Gastrocnemius medialis (tissue), 4 donors: ENCODE measurements around the gene GPAT3. TPM values are rescaled to one million over a fixed set of nuclear protein-coding genes. Genes with fewer than 3 reads are reported as not detected.

Source experiments
- ATAC-seq, 2 donors: fragments of 150-250 bp; one replicate each; pipeline ENCODE4 v1.9.1; 2016
- DNase-seq, 2 donors: peaks; one replicate each; pipeline ENCODE4 v3.0.0-alpha.2; 2019
- H3K27ac ChIP-seq, 4 donors: fragments of 200-600 bp; sonication (generic); 1 replicate in 1 of 4; 2 replicates in 3 of 4; pipeline ENCODE4 v1.5.1; 2016 to 2018; ENCODE audit warnings: mild to moderate bottlenecking in 2 of 4, moderate library complexity in 1 of 4
- H3K27me3 ChIP-seq, 3 donors: fragments of 200-600 bp; sonication (generic) in 2 of 3; 1 replicate in 1 of 3; 2 replicates in 2 of 3; pipeline versions ENCODE4 v1.5.1 to v1.6.0; 2016 to 2019; ENCODE audit warnings: mild to moderate bottlenecking in 1 of 3, moderate library complexity in 1 of 3
- H3K36me3 ChIP-seq, 2 donors: fragments of 200-600 bp; sonication (generic) in 1 of 2; one replicate each; pipeline ENCODE4 v1.5.1; 2017 to 2018
- H3K4me1 ChIP-seq, 2 donors: fragments of 200-600 bp; sonication (generic) in 1 of 2; one replicate each; pipeline ENCODE4 v1.5.1; 2016 to 2017; ENCODE audit warnings: mild to moderate bottlenecking in 2 of 2
- H3K4me3 ChIP-seq, 4 donors: fragments of 200-600 bp; sonication (generic) in 3 of 4; 1 replicate in 1 of 4; 2 replicates in 3 of 4; pipeline ENCODE4 v1.5.1; 2016 to 2019; ENCODE audit warnings: mild to moderate bottlenecking in 2 of 4
- H3K9me3 ChIP-seq, 3 donors: fragments of 200-600 bp; sonication (generic) in 2 of 3; 1 replicate in 1 of 3; 2 replicates in 2 of 3; pipeline ENCODE4 v1.5.1; 2016 to 2019
- POLR2A ChIP-seq, 2 donors: fragments of 450-650 bp; IDR thresholded peaks; one replicate each; pipeline ENCODE4 v1.6.1; 2017; ENCODE audit warnings: antibody characterized with exemption in 2 of 2, mild to moderate bottlenecking in 2 of 2, moderate library complexity in 2 of 2
- in situ Hi-C, 4 donors: fragments of 200-750 bp; cut with MboI; loops; one replicate each; pipeline versions ENCODE4 v1.15.0 to v1.8.0; 2017; ENCODE audit warnings: low sequenced_read_pairs in 4 of 4
- intact Hi-C: fragments of 100-400 bp; cut with DNase I; formaldehyde crosslinking; loops from one replicate; pipeline ENCODE4 v1.15.1; 2023; ENCODE audit warnings: low total_unique reads
- total RNA-seq, 4 donors: library from RNA; depleted of rRNA; stranded (reverse); fragments of >200 nt; gene quantifications; one replicate each; pipeline versions ENCODE4 v1.1.0 to v1.2.3, GENCODE V29; 2016
- TF ChIP-seq, protein P1 (sequence below), 5 experiments: fragments of 450-650 bp in 3 of 5; fragments of 200-600 bp in 2 of 5; sonication (generic) in 2 of 5; IDR thresholded peaks in 4 of 5; conservative IDR thresholded peaks in 1 of 5; 1 replicate in 4 of 5; 2 replicates in 1 of 5; pipeline ENCODE4 v1.5.1; 2016 to 2019; ENCODE audit warnings: antibody characterized with exemption in 5 of 5, mild to moderate bottlenecking in 3 of 5, moderate library complexity in 3 of 5

GPAT3 gene
- total RNA-seq, 4 donors from 2014 or later = 9.5 to 183 (median 26.5) TPM

DNA sequence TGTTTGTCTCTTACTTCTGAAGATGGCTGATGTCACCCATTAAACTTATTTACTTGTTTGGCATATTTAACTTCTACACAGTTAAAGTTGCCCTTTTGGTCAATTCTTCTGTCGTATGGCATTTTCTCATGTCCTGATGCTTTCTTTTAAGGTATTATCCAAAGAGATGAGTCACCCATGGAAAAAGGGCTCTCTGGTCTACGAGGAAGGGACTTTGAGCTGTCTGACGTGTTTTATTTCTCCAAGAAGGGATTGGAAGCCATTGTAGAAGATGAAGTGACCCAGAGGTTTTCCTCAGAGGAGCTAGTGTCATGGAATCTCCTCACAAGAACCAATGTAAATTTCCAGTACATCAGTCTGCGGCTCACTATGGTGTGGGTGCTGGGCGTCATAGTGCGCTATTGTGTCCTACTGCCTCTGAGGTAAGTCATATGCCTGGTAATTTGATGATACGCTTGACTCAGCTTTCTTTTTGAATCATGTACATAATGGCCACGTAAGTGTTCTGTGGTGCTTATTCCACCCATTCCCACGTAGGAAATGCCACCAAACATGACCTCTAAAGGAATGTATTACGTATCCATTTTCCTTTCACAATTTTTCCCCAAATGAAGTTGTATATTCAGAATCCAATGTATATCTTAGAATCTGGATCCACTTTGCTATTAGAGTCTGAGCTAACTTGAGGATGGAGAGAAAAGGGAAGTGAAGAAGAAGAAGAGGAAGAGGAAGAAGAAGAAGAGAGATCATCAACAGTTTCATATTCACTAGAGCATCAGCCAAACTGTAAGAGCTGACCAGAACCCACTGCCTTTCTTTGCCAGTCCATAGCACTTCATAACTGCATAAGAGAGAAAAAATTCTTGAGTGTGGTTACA lies 45.7 kb downstream of the GPAT3 start:
- no peak for DNase-seq

DNA sequence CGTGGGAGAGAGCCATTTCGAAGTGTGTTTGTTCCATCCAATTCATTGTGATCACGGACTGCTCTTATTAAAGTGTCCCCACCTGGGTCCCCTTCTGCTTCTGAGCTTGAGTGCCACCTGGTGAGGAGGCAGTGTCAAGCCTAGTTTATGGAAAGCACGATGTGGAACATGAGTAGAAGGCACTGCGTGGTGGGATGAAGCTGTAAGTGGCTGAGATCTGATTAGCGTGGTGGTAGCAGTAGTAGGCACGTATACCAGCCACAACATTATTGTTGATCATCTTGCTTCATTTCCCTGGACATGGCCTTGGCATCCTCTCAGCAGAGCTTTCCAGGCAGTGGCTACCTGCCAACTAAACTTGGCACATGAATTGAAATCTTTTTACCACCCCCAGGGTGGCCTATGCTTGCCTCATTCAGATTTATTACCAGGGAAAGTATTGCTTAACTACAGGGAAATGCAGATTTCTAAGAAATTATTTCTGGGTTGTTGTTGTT lies 46.4 kb downstream of the GPAT3 start:
- TF ChIP-seq, protein P1, sequence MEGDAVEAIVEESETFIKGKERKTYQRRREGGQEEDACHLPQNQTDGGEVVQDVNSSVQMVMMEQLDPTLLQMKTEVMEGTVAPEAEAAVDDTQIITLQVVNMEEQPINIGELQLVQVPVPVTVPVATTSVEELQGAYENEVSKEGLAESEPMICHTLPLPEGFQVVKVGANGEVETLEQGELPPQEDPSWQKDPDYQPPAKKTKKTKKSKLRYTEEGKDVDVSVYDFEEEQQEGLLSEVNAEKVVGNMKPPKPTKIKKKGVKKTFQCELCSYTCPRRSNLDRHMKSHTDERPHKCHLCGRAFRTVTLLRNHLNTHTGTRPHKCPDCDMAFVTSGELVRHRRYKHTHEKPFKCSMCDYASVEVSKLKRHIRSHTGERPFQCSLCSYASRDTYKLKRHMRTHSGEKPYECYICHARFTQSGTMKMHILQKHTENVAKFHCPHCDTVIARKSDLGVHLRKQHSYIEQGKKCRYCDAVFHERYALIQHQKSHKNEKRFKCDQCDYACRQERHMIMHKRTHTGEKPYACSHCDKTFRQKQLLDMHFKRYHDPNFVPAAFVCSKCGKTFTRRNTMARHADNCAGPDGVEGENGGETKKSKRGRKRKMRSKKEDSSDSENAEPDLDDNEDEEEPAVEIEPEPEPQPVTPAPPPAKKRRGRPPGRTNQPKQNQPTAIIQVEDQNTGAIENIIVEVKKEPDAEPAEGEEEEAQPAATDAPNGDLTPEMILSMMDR (IDR thresholded peaks at IDR 0.05 in 4 of 5, conservative IDR thresholded peaks at IDR 0.05 in 1 of 5) = peak in 4 of 5 experiments; percentile 21 to 38 (median 34)
- no peak for TF ChIP-seq POLR2A (IDR thresholded peaks at IDR 0.05)
- Histone ChIP-seq H3K4me1 (peaks cover 16 to 41% of the 10 kb centered on the region in 2 donors), H3K27me3 (no peaks in the 10 kb centered on the region), H3K9me3 (no peaks in the 10 kb centered on the region), H3K36me3 (peaks cover 0 to 5% of the 10 kb centered on the region in 2 donors), H3K4me3 (no peak overlapping the region), H3K27ac (peak overlapping the region; percentile 21 to 54 (median 39))
- DNase-seq (peak; percentile 8 to 30), ATAC-seq (peak; percentile 76 to 77)
- intact Hi-C loops (loop anchor here (2.0 kb wide), 1 partner anchor 74 kb away; no protein-coding TSS in a partner anchor), in situ Hi-C loops (no loop called here)

More for the DNA sequence above, 45.7 kb downstream of the GPAT3 start:
- no peaks in the 10 kb centered on the region for H3K9me3 ChIP-seq
- in situ Hi-C loops = no loop called here
- no peaks in the 10 kb centered on the region for H3K27me3 ChIP-seq
- intact Hi-C loops = loop anchor here (2.0 kb wide), 1 partner anchor 73 kb away; no protein-coding TSS in a partner anchor
- no peak for TF ChIP-seq POLR2A (IDR thresholded peaks at IDR 0.05)
- TF ChIP-seq, protein P1 (IDR thresholded peaks at IDR 0.05 in 4 of 5, conservative IDR thresholded peaks at IDR 0.05 in 1 of 5) = no peak
- ATAC-seq = no peak
- no peaks in the 10 kb centered on the region for H3K36me3 ChIP-seq
- H3K4me1 ChIP-seq = peaks cover 20 to 44% of the 10 kb centered on the region in 2 donors
- H3K27ac ChIP-seq = peak overlapping the region; percentile 21 to 54 (median 39)
- no peak overlapping the region for H3K4me3 ChIP-seq

DNA sequence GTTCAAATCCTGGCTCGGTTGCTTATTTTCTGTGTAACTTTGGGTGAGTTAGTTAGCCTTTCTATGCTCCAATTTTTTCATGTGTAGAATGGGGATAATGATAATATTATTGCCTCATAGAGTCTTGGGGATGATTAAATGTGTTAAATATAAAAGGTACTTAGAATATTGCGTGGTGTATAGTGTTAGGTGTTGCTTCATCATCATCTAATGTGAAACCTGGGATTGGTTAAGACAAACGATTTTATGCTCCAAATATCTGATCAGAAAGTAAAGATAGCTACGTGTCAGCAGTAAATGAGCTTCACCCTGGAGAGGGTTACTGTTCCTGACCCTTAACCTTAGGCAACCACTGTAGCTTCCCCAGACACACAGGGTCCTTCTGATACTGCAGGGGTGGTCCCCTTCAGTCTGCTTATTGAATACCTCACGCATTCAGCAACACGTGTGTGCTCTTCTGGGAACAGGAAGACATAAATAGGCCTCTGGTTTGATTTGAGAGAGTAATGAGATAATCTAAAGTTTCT lies 50.1 kb downstream of the GPAT3 start:
- TF ChIP-seq POLR2A (IDR thresholded peaks at IDR 0.05) = no peak
- TF ChIP-seq, protein P1 (IDR thresholded peaks at IDR 0.05 in 4 of 5, conservative IDR thresholded peaks at IDR 0.05 in 1 of 5) = no peak
- peaks cover 0 to 19% of the 10 kb centered on the region in 2 donors for H3K36me3 ChIP-seq
- intact Hi-C loops (no loop called here), in situ Hi-C loops (no loop called here)
- H3K9me3 ChIP-seq = no peaks in the 10 kb centered on the region
- no peak for ATAC-seq
- DNase-seq = no peak
- no peaks in the 10 kb centered on the region for H3K27me3 ChIP-seq
- peaks cover 22 to 43% of the 10 kb centered on the region in 2 donors for H3K4me1 ChIP-seq
- no peak overlapping the region for H3K27ac ChIP-seq
- no peak overlapping the region for H3K4me3 ChIP-seq

DNA sequence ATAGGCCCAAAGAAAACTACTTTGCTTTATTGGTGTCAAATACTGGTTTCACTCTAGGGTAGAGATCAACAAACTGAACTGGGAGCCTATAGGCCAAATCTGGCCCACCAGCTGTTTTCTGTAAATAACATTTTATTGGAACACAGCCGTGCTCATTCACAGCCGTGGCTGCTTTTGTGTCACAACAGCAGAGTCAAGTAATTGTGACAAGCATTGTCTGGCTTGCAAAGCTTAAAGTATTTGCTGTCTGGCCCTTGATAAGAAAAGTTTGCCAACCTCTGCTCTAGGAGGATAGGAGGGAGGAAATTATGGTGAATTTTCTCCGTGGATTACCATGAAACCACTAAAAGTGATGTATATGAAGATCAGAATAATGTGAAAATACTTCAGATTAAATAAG lies 53.4 kb downstream of the GPAT3 start:
- H3K36me3 ChIP-seq = peaks cover 0 to 32% of the 10 kb centered on the region in 2 donors

More for the DNA sequence above, 53.4 kb downstream of the GPAT3 start:
- H3K4me1 ChIP-seq = peaks cover 6 to 16% of the 10 kb centered on the region in 2 donors
- no peak for TF ChIP-seq POLR2A (IDR thresholded peaks at IDR 0.05)
- TF ChIP-seq, protein P1 (IDR thresholded peaks at IDR 0.05 in 4 of 5, conservative IDR thresholded peaks at IDR 0.05 in 1 of 5) = no peak
- in situ Hi-C loops = no loop called here
- intact Hi-C loops = no loop called here
- H3K27me3 ChIP-seq = no peaks in the 10 kb centered on the region
- peak overlapping the region in 3 of 4 donors; percentile 20 to 32 (median 29) for H3K27ac ChIP-seq
- ATAC-seq = no peak
- DNase-seq = no peak
- H3K9me3 ChIP-seq = no peaks in the 10 kb centered on the region
- H3K4me3 ChIP-seq = no peak overlapping the region
